GM18907 (cell line): ENCODE measurements around the gene ARL3.
"Not testable (repeated sequence)": the region's sequence is repeated elsewhere in the genome, so short reads cannot be mapped to it uniquely, and the experiment has no call there.

Experiments used
- ATAC-seq: cut with Tn5 transposase; IDR thresholded peaks from one replicate; pipeline ENCODE4 v1.9.1; 2021; ENCODE audit warnings: mild to moderate bottlenecking, moderate library complexity; ENCODE audit not compliant: unreplicated experiment

ARL3 gene

DNA sequence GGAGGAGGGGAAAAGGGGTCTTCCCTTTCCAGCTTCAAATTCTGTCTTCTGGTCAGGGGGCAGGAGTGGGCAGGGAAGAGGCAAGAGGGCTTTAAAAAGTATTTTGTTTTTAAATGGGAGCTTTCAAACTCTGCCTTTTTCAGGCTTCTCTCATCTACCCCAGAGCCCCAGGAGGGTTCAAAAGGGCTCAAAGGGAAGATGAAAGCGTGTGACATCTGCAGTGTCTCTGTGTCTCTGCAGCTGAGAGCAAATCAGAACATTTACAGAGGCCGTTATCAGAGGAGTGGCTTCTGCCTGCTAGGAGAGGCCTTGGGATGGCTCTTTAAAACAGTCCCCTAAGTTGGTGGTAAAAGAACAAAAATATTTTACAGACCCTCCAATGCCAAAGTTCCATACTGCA, 39.6 kb downstream of the ARL3 start:
- ATAC-seq, result no peak

DNA sequence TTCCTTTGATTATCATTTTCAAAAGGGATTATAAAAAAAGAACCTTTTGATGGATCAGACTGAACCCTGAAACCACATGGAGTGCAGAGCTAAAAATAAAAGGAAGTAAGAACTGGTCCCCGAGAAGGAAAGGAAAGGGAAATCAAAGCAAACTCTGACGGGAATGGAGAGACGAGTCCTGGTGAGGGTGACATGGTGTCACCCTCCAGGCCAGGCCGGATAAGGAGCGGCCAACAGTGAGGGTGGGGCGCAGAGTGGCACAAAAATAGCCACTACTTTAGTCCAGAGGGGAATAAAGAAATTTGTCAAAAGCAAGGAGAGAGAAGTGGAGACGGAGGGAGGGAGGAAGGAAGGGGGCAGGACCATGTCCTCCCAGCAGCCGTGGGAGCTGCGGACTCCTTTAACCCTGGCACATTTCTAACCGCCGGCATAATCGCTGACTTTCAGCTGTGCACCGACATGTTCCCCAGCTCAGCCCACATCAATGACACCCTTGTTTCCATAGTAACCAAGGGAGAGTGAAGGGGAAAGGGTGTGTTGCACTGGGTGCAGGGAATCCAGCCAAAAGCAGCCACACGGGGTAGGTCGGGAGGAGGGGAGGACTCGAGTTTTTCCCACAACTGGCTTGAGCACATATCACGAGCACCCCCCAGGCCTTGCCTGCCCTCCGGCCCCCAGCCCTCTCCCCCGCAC, 40.2 kb downstream of the ARL3 start:
- no peak for ATAC-seq

DNA sequence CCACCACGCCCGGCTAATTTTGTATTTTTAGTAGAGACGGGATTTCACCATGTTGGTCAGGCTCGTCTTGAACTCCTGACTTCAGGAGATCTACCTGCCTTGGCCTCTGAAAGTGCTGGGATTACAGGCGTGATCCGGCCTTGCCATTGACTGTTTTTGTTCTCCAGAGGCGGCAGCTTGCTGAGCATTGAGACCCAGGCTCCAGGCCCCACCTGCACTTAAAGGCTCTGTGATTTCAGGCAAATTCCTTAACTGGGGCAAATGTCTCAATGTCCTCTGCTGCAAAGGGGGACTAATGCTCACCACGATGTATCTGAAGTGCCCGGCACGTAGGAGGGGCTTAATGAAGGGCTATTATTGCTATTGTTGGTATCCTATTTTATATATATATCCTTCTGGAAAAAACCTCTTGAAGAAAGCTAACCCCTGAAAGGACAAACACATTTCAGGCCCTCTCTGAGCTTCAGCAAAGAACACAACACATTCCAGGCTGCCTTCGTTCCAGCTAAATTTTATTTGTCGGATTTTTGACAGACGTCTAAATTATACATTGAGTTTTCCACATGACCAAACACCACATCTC, 40.9 kb downstream of the ARL3 start:
- ATAC-seq, result no peak

DNA sequence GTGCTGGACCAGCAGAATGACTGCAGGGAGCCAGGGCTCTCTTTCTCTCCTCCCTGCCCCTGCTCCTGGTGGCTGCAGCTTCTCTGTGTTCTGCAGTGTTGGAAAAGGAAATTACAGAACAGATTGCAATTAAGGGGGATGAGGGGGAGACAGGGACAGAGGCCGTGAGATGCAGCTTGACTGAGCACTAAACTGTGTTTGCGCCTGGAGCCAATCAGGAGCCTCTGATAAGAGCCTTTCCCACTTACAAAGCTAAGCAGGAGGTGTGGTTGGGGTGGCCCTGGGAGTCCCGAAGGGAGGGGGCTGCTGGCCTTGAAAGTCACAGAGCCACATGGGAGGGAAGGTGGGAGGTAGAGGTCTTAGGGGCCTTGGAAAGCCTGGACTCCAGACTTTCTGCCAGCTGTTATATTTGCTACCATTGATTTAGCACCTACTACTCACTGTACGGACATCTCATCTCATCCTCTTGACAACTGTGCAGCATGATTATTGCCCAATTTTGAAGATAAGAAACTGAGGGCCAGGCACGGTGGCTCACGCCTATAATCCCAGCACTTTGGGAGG, 43.2 kb downstream of the ARL3 start:
- no peak for ATAC-seq

DNA sequence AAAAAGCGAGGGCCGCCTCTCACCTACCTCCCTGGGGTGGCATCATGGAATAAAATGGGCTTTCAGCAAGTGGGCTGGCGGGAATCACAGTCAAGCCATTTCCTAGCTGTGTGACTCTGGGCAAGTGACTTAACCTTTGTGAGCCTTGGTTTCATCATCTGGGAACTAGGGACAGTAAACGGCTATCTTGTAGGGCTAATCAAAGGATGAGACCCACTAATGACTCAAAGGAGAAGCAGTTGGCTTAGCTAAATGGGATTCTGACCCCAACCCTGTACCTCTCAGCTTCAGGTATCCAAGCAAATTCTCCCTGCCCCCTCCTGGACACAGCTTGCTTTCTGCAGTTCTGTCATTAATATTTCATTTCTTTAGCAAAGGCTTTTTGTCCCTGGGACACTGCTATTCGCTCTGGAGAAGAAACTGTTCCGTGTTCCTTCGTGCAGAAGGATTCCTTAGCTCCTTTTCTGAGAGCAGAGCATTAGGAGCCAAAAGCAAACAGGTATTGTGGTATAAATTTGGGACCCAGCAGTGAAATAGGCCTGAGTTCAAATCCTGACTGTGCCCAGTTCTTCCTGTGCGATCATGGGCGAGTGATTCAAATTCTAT, 44.0 kb downstream of the ARL3 start:
- no peak for ATAC-seq

DNA sequence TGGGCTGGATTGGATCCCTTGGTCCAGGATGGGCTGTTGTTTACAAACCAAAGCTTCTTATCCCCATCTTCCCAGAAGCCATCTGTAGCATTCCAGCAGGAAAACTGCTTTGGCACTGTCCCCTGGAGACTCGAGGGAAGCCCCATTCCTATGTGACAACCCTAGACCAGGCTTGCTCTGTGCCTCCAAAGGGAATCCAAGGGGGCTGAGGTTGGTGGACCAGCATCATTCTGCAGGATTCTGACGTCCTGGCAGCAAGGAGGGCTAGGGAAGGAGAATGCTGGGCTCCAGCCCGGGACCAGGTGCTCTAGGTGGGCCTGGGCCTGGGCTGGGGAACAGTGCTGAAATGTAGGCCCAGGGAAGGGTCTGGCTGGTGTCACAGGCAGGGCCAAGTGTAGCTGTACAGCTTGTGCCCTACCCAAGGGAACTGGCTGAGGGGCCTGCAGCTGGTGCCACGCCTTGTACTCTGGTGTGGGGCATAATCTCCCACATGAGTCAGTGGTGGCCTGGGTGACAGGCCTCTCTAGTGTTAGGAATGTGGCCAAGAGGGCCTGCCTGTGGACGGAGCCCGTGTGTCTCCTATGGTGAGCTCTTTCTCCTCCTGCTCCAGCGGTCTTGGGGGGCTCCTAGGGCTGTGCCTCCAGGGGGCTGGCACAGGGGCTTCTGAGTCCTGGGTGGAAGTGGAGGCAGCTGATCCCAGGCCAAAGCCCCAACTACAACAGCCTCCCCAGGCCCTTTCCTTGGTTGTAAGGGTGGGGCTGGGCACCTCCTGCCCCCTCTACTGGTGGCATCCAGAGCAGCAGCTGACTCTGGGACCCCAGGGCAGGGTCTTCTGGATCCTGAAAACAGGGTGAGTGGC, 44.8 kb downstream of the ARL3 start:
- ATAC-seq, result no peak

DNA sequence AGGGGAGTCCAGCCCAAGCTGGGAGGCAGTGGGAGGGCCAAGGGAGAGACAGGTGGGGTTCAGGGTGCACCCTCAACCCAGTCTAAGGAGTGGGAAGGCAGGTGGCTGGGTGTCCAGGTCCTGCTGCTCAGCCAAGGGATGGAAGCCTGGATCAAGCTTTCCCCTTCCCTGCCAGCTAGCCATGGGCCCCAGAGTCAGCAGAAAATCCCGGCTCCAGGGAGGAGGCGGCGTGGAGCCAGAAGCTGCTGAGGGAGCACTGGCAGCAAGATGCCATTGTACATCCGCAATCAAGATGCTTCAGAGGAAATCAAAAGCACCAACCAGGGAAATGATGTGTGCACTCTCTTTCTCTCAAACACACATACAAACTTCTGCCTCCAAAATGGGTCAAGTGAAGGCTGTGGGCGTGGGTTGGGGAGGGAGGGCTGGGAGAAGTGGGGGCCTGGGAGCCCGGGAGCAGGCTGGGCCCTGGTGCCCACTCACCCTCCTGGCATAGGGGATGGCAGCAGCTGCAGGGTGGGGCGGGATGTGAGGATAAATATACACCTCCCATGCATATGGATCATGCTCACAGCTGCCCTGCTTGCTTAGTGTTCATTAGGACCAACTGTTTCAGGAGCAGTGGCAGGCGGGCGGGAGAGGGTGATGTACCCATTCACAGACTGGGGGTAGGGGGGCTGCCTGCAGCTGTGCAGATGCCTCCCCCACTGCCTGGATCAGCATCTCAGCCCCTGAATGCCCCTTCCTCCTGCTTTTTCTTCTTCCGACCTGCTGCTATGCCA, 45.7 kb downstream of the ARL3 start:
- no peak for ATAC-seq

DNA sequence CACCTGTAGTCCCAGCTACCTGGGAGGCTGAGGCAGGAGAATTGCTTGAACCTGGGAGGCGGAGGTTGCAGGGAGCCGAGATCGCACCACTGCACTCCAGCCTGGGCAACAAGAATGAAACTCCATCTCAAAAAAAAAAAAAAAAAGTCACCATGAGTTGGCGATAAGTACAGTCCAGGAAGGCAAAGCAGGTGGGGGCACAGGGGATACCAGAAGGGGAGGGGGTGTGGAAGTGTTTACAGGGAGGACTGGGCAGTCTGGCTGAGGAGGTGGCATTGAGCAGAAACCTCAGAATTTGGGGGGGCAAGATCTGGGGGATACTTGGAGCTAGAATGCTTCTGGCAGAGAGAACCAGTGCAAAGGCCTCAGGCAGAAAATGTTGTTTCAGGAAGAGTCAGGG, 46.8 kb downstream of the ARL3 start:
- not testable (repeated sequence) for ATAC-seq

DNA sequence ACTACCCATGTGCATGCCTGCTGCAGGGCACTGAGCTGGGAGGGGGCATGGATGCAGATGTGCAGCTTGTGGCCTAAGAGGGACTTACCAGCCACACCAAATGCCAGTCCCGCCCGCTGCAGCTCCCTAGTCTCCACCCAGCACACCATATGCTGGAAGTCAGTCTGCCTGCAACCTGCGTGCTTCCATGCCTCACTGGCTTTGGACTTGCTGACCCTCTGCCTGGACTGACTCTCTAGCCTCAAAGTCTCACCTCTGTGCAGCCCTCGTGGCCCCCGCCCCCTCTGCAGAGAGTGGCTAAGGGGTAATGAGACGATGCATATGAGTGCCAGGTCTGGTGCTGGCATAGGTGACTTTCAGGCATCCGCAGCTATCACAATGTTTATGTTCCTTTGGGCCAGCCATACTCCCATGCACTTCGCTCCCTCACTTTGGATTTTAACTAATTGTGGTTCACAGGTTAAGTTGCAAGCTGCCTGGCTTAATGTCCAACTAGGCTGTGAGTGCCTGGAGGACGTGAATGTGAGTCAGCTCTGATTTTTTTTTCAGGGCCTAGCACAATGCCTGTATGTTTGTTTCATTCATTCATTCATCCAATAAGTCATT, 48.2 kb downstream of the ARL3 start:
- no peak for ATAC-seq

DNA sequence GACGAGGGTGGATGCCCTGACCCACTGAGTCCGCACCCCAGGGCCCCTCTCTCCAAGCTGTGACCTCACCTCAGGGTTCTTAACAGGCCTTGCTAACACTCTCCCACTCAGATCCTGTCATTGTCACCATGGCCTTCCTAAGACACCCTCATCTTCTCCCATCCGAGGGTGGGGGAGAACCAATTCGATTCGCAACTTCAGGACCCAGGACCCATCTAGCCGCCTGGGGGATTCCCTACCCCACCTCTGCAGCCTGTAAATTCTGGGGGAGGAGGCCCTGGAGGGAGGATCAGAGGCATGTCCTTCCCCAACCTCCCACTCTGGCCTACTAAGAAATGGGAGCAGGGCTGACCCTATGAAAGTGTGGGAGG, 52.6 kb downstream of the ARL3 start:
- ATAC-seq, result peak; percentile 21

DNA sequence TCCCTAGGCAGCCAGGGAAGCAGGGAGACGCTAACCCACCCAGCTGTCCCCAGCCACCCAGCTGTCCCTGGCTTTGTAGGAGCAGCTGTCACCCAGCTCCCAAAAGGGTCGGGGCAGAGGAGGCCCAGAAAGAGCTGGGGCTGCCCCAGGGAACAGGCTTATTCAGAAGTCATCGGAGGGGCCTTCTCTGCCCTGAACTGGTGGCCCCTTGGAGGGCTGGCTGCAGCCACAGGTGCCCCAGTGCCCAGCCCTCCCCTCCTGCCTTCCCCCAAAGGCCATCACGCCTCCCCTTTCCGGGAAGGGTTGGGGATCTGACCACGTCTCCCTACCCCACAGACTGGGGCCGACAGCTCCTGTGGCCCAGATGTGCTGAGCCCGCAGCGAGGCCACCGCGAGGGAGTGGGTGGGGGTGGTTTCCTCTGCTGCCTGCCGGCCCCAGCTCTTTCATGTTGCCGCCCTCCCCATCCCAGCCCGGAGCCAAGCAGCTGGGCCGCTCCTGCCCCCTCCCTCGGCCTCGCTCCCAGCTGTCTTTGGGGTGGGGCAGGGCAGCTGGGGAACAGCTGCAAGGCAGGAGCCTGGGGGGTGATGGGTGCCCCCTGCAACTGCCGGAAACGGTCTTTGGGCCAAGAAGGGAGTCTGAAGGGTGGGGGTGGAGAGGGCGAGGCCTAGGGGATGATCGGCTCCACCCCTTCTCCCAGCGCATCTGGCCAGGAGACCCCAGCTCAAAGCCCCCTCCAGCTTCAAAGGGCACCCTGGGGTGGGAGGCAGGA, 53.1 kb downstream of the ARL3 start:
- ATAC-seq, result peak; percentile 78

DNA sequence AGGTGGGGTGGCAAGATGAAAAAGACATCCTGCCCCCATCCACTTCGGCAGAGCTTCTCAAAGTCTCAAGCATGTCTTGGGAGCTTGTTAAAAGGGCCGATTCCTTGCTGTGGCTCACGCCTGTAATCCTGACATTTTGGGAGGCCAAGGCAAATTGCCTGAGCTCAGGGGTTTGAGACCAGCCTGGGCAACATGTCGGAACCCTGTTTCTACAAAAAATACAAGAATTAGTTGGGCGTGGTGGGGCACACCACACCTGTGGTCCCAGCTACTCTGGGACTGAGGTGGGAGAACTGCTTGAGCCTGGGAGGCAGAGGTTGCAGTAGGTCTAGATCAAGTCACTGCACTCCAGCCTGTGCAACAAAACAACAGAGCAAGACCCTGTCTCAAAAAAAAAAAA, 55.4 kb downstream of the ARL3 start:
- ATAC-seq, result no peak

DNA sequence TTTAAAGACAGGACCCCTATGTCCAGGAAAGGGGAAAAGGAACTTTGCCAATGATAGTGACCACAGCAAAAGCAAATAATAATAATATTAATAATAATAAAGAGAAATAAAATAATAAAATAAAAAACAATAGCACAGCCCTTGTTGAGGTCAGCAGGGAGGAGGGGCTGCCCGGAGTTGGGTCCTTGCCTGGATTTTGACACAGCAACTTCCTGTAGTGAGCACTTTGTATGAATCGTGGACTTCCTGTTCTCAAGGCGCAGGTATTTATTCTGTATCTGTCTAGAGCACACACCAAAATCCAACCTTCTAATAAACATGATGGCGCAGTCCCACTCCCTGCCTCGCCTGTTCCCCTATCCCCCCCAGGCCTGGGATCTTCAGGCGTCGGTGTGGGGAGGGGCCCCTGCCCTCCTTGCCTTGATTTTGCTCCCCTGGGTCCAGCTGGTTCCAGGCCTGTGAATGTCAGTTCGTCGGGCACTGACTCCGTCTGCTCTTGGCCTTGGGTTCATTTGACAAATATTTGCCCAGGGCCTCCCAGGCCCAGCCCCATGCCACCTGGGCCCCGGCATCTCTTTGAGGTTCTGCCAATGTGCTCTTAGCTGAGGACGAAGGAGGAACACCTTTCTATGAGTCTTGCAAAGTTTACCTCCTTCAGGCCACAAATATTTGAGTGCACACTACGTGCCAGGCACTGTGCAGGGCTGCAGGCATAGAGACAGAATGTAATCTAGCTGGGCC, 56.0 kb downstream of the ARL3 start:
- no peak for ATAC-seq

DNA sequence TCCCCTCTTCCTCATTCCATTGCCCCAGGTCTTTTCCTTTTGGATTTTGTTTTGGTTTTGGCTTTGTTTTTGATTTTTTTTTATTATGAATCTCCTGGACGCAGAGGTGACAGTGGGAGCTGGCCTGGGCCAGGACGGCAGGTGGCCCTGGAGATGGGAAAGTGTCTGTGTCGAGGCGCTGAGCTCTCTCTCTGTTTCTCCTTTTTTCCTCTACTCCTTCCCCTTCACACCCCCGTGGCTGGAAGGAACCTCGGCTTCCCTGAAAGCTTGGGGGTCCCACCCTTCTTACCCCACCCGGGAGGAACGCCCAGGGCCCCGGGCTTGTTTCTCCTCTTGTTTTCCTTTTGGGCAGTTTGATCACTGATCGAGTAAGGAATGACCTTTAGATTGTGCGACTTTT, 56.7 kb downstream of the ARL3 start:
- no peak for ATAC-seq

DNA sequence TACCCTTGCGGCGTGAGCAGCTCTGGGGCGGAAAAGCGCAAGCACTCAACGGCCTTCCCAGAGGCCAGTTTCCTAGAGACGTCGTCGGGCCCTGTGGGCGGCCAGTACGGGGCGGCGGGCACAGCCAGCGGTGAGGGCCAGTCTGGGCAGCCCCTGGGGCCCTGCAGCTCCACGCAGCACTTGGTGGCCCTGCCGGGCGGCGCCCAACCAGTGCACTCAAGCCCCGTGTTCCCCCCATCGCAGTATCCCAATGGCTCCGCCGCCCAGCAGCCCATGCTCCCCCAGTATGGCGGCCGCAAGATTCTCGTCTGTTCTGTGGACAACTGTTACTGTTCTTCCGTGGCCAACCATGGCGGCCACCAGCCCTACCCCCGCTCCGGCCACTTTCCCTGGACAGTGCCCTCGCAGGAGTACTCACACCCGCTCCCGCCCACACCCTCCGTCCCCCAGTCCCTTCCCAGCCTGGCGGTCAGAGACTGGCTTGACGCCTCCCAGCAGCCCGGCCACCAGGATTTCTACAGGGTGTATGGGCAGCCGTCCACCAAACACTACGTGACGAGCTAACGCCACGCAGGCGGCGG, 57.3 kb downstream of the ARL3 start:
- ATAC-seq, result no peak

DNA sequence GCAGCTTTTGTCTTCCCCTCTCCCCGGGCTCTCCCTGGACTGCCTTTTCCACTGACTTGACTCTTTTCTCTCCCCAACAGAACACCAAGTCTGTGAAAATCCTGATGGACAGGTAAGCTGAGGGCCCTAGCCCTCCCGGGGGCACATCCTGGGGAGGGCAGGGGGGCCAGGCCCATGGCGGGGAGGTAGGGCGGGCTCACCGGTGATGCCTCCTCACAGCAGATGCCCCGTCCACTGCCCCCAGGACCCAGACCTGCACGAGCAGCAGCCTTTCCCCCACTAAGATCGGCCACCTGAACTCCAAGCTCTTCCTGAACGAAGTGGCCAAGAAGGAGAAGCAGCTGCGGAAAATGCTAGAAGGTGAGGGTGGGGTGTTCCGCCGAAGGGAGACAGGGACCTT, 58.2 kb downstream of the ARL3 start:
- ATAC-seq, result no peak

DNA sequence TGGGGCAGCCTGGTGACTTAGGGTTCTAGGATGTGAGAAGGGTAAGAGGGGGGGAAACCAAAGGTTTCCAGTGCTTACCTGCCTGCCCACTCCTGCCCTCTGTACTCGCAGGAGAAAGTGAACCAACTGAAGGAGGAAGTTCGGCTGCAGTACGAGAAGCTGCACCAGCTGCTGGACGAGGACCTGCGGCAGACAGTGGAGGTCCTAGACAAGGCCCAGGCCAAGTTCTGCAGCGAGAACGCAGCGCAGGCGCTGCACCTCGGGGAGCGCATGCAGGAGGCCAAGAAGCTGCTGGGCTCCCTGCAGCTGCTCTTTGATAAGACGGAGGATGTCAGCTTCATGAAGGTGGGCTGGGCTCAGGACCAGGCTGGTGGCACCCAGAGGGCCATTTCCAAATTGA, 59.2 kb downstream of the ARL3 start:
- no peak for ATAC-seq

DNA sequence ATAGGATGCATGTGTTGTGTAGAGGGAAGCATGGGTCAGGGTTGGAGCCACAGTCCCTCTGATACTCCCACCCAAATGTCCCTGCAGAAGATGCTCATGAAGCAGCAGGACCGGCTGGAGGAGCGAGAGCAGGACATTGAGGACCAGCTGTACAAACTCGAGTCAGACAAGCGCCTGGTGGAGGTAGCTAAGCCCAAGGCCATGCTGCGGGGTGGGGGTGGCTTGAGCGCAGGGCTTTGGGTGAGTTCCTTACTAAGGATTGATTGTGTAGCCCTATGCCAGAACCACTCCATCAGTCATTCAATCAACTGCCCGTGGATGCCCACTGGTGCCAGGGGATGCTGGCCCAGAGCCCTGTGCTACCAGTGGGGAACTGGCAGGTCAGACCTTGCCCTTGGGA, 59.6 kb downstream of the ARL3 start:
- no peak for ATAC-seq
